NCI-H82 treated with DMSO at 0.1 percent for 48 hours (cell line): ENCODE results near the gene KANSL3.
A peak's percentile ranks its signal among the peaks of the same experiment; 100 is the strongest.
"Not testable (repeated sequence)": the region's sequence is repeated elsewhere in the genome, so short reads cannot be mapped to it uniquely, and the experiment has no call there.

Experiments
- DNase-seq: peaks from one replicate; lab custom pipeline; 2025; ENCODE audit not compliant: unreplicated experiment; lab: John Stamatoyannopoulos, UW

Gene KANSL3

GRCh38 chr2:96564026-96564425 is 74.1 kb downstream of the KANSL3 start:
- no peak for DNase-seq

- no peak for DNase-seq
These were observed 79.6 kb downstream of the KANSL3 start for GRCh38 chr2:96558485-96558884.

GRCh38 chr2:96558061-96558460 is 80.1 kb downstream of the KANSL3 start:
- DNase-seq, result no peak

GRCh38 chr2:96557421-96557820 is 80.7 kb downstream of the KANSL3 start:
- DNase-seq, result not testable (repeated sequence)

GRCh38 chr2:96556441-96557330 is 81.4 kb downstream of the KANSL3 start:
- DNase-seq, result no peak

- no peak for DNase-seq
These were observed 82.9 kb downstream of the KANSL3 start for GRCh38 chr2:96555146-96555610.

GRCh38 chr2:96554293-96555145 is 83.6 kb downstream of the KANSL3 start:
- no peak for DNase-seq

- not testable (repeated sequence) for DNase-seq
These were observed 84.2 kb downstream of the KANSL3 start for GRCh38 chr2:96553957-96554292.

GRCh38 chr2:96553176-96553956 is 84.7 kb downstream of the KANSL3 start:
- DNase-seq, result no peak

- DNase-seq, result no peak
These were observed 85.6 kb downstream of the KANSL3 start for GRCh38 chr2:96552315-96553175.

GRCh38 chr2:96551605-96552314 is 86.4 kb downstream of the KANSL3 start:
- DNase-seq, result no peak

- no peak for DNase-seq
These were observed 87.1 kb downstream of the KANSL3 start for GRCh38 chr2:96550787-96551604.

GRCh38 chr2:96549967-96550786 is 87.9 kb downstream of the KANSL3 start:
- DNase-seq, result peak; percentile 6

- no peak for DNase-seq
These were observed 88.7 kb downstream of the KANSL3 start for GRCh38 chr2:96549466-96549785.

- no peak for DNase-seq
These were observed 89.3 kb downstream of the KANSL3 start for GRCh38 chr2:96548558-96549465.

GRCh38 chr2:96547731-96548171 is 90.4 kb downstream of the KANSL3 start:
- DNase-seq, result no peak

GRCh38 chr2:96547203-96547641 is 90.9 kb downstream of the KANSL3 start:
- DNase-seq, result no peak
